OCI-LY1 (cell line): ENCODE measurements around the gene ZNF385D.

Experiments
- H2AFZ ChIP-seq: fragments of 200-600 bp; sonication (generic), shearing (Covaris generic); 2 replicates; pipeline ENCODE4 v1.6.0; 2014; ENCODE audit warnings: antibody characterized with exemption, mild to moderate bottlenecking, low read length
- H3F3A ChIP-seq: fragments of 200-600 bp; sonication (generic), shearing (Covaris generic); 2 replicates; pipeline ENCODE4 v1.6.0; 2014; ENCODE audit warnings: mild to moderate bottlenecking, antibody characterized with exemption, low read length, moderate library complexity; ENCODE audit not compliant: insufficient read depth
- H3K27ac ChIP-seq: fragments of 200-600 bp; sonication (generic); 2 replicates; pipeline ENCODE4 v1.5.1; 2014; ENCODE audit warnings: low read length, mixed run types, mild to moderate bottlenecking, low read depth; ENCODE audit not compliant: poor library complexity, severe bottlenecking
- H3K27me3 ChIP-seq: fragments of 200-600 bp; sonication (generic); 2 replicates; pipeline ENCODE4 v1.6.0; 2014; ENCODE audit warnings: antibody characterized with exemption, mild to moderate bottlenecking, low read length, moderate library complexity; ENCODE audit not compliant: insufficient read depth
- H3K36me3 ChIP-seq: fragments of 200-600 bp; sonication (generic); 2 replicates; pipeline ENCODE4 v1.6.1; 2014; ENCODE audit warnings: mild to moderate bottlenecking, antibody characterized with exemption, low read length, moderate library complexity, mixed read lengths; ENCODE audit not compliant: insufficient read depth
- H3K4me1 ChIP-seq: fragments of 200-600 bp; sonication (generic); 2 replicates; pipeline ENCODE4 v1.5.1; 2014; ENCODE audit warnings: mild to moderate bottlenecking, low read length, moderate library complexity; ENCODE audit not compliant: insufficient read depth, severe bottlenecking
- H3K4me2 ChIP-seq: fragments of 200-600 bp; sonication (generic), shearing (Covaris generic); 2 replicates; pipeline ENCODE4 v1.6.1; 2014; ENCODE audit warnings: low read length
- H3K4me3 ChIP-seq: fragments of 200-600 bp; sonication (generic); 2 replicates; pipeline ENCODE4 v1.5.1; 2014; ENCODE audit warnings: low read length, low read depth, mild to moderate bottlenecking, mixed read lengths; ENCODE audit not compliant: poor library complexity, severe bottlenecking
- H3K79me2 ChIP-seq: fragments of 200-600 bp; shearing (Covaris generic); 2 replicates; pipeline ENCODE4 v1.6.1; 2016; ENCODE audit warnings: mixed run types, low read length, mixed read lengths; ENCODE audit not compliant: insufficient read depth
- H3K9ac ChIP-seq: fragments of 200-600 bp; sonication (generic), shearing (Covaris generic); 2 replicates; pipeline ENCODE4 v1.6.1; 2014; ENCODE audit warnings: mild to moderate bottlenecking, low read length, mixed read lengths
- H3K9me2 ChIP-seq: fragments of 200-600 bp; sonication (generic), shearing (Covaris generic); 2 replicates; pipeline ENCODE4 v1.6.1; 2014; ENCODE audit warnings: low read depth, mild to moderate bottlenecking, low read length, mixed read lengths
- H3K9me3 ChIP-seq: fragments of 200-600 bp; shearing (Covaris generic); 2 replicates; pipeline ENCODE4 v1.6.1; 2014; ENCODE audit warnings: low read length, mixed read lengths
- H4K20me1 ChIP-seq: fragments of 200-600 bp; sonication (generic), shearing (Covaris generic); 2 replicates; pipeline ENCODE4 v1.6.0; 2016; ENCODE audit warnings: mild to moderate bottlenecking, low read length; ENCODE audit not compliant: insufficient read depth
- CTCF ChIP-seq: fragments of 200-600 bp; sonication (generic), shearing (Covaris generic); IDR thresholded peaks from 2 replicates; pipeline ENCODE4 v1.5.1; 2017; ENCODE audit warnings: mild to moderate bottlenecking, antibody characterized with exemption, low read length, moderate library complexity, mixed read lengths
- EZH2 ChIP-seq: fragments of 200-600 bp; sonication (generic), shearing (Covaris generic); IDR thresholded peaks from 2 replicates; pipeline ENCODE4 v1.8.0; 2017; ENCODE audit warnings: borderline replicate concordance, mixed run types, mild to moderate bottlenecking, antibody characterized with exemption, low read length, moderate library complexity, mixed read lengths

The ZNF385D gene

GRCh38 chr3:21624524-21624923 lies 126.5 kb downstream of the ZNF385D start:
- Histone ChIP-seq H3K4me1 (no peaks in the 10 kb centered on the region), H3K4me2 (no peak overlapping the region), H3K27ac (no peak overlapping the region), H4K20me1 (no peaks in the 10 kb centered on the region), H2AFZ (no peak overlapping the region), H3K9me3 (no peaks in the 10 kb centered on the region), H3K4me3 (no peak overlapping the region), H3K27me3 (no peaks in the 10 kb centered on the region), H3K9ac (no peak overlapping the region), H3K36me3 (no peaks in the 10 kb centered on the region), H3K9me2 (no peaks in the 10 kb centered on the region), H3K79me2 (no peaks in the 10 kb centered on the region), H3F3A (no peaks in the 10 kb centered on the region)
- TF ChIP-seq EZH2: no peak
- TF ChIP-seq CTCF: no peak

GRCh38 chr3:21621181-21621651 lies 129.8 kb downstream of the ZNF385D start:
- Histone ChIP-seq H3K4me2 (no peak overlapping the region), H3K79me2 (no peaks in the 10 kb centered on the region), H3K9me3 (no peaks in the 10 kb centered on the region), H3K4me1 (no peaks in the 10 kb centered on the region), H3K4me3 (no peak overlapping the region), H3K27me3 (no peaks in the 10 kb centered on the region), H3K9ac (no peak overlapping the region), H3K9me2 (no peaks in the 10 kb centered on the region), H2AFZ (no peak overlapping the region), H4K20me1 (no peaks in the 10 kb centered on the region), H3K27ac (no peak overlapping the region), H3K36me3 (no peaks in the 10 kb centered on the region), H3F3A (no peaks in the 10 kb centered on the region)
- no peak for TF ChIP-seq EZH2
- TF ChIP-seq CTCF: no peak

- H3K36me3 ChIP-seq: no peaks in the 10 kb centered on the region
These were observed 130.4 kb downstream of the ZNF385D start for GRCh38 chr3:21620511-21621155.

More at GRCh38 chr3:21620511-21621155, 130.4 kb downstream of the ZNF385D start:
- no peak overlapping the region for H3K9ac ChIP-seq
- H3K4me1 ChIP-seq: no peaks in the 10 kb centered on the region
- no peaks in the 10 kb centered on the region for H3K27me3 ChIP-seq
- H2AFZ ChIP-seq: no peak overlapping the region
- no peaks in the 10 kb centered on the region for H3K9me3 ChIP-seq
- H3K9me2 ChIP-seq: no peaks in the 10 kb centered on the region
- H3K4me3 ChIP-seq: no peak overlapping the region
- H3K79me2 ChIP-seq: no peaks in the 10 kb centered on the region
- no peaks in the 10 kb centered on the region for H3F3A ChIP-seq
- H3K4me2 ChIP-seq: no peak overlapping the region
- no peaks in the 10 kb centered on the region for H4K20me1 ChIP-seq
- TF ChIP-seq EZH2 (no peak), CTCF (no peak)
- no peak overlapping the region for H3K27ac ChIP-seq
